Measurements from ENCODE around the gene TP53BP2. TPM values are rescaled to one million over a fixed set of nuclear protein-coding genes. Genes with fewer than 3 reads are reported as not detected.

Gene TP53BP2
- total and polyA plus RNA-seq, 10 of the 15 experiments (the other 5 are each of a cell fraction or from before 2014, with no cell fraction given), result 1.6 to 13.7 (median 5.6) TPM

- no peak overlapping the region for H3K9ac ChIP-seq (ENCODE audit: control insufficient read depth, insufficient read depth, low read length)
- H3K36me3 ChIP-seq (ENCODE audit: control insufficient read depth in 2 of 2, insufficient read depth in 2 of 2, low read length in 1 of 2), result peaks cover 7% of the 10 kb centered on the region in 2 experiments; a peak in 1 of 4 replicates
- no peaks in the 10 kb centered on the region for H3K4me1 ChIP-seq (ENCODE audit: control insufficient read depth, insufficient read depth, low read length)
- H3K27me3 ChIP-seq (replicated peaks in 1 of 2; ENCODE audit: control insufficient read depth in 2 of 2, insufficient read depth in 2 of 2, low read length in 1 of 2), result no peaks in the 10 kb centered on the region
- TF ChIP-seq PML (IDR thresholded peaks at IDR 0.05; ENCODE audit: low read length) (no peak), TARDBP (IDR thresholded peaks at IDR 0.05; ENCODE audit: borderline replicate concordance) (no peak), POLR2AphosphoS2 (IDR thresholded peaks at IDR 0.05; ENCODE audit: low read depth, low read length) (no peak), IRF4 (IDR thresholded peaks at IDR 0.05; ENCODE audit: low read depth, low read length) (no peak), ZBTB40 (IDR thresholded peaks at IDR 0.05; ENCODE audit: borderline replicate concordance) (no peak), NFIC (IDR thresholded peaks at IDR 0.05; ENCODE audit: low read depth, low read length) (no peak), SMARCA5 (IDR thresholded peaks at IDR 0.05) (no peak), SMC3 (IDR thresholded peaks at IDR 0.05; ENCODE audit: borderline replicate concordance, low read length) (no peak), STAT3 (IDR thresholded peaks at IDR 0.05; ENCODE audit: low read depth, low read length) (no peak), CBX5 (IDR thresholded peaks at IDR 0.05; ENCODE audit: low read depth) (no peak), EP300 (IDR thresholded peaks at IDR 0.05; ENCODE audit: borderline replicate concordance in 1 of 2, control insufficient read depth in 1 of 2, low read depth in 2 of 2, low read length in 2 of 2) (no peak), SREBF2 (IDR thresholded peaks at IDR 0.05; ENCODE audit: low read length) (no peak), CBX3 (IDR thresholded peaks at IDR 0.05; ENCODE audit: borderline replicate concordance, low read depth) (no peak)
- TF ChIP-seq, protein P1, sequence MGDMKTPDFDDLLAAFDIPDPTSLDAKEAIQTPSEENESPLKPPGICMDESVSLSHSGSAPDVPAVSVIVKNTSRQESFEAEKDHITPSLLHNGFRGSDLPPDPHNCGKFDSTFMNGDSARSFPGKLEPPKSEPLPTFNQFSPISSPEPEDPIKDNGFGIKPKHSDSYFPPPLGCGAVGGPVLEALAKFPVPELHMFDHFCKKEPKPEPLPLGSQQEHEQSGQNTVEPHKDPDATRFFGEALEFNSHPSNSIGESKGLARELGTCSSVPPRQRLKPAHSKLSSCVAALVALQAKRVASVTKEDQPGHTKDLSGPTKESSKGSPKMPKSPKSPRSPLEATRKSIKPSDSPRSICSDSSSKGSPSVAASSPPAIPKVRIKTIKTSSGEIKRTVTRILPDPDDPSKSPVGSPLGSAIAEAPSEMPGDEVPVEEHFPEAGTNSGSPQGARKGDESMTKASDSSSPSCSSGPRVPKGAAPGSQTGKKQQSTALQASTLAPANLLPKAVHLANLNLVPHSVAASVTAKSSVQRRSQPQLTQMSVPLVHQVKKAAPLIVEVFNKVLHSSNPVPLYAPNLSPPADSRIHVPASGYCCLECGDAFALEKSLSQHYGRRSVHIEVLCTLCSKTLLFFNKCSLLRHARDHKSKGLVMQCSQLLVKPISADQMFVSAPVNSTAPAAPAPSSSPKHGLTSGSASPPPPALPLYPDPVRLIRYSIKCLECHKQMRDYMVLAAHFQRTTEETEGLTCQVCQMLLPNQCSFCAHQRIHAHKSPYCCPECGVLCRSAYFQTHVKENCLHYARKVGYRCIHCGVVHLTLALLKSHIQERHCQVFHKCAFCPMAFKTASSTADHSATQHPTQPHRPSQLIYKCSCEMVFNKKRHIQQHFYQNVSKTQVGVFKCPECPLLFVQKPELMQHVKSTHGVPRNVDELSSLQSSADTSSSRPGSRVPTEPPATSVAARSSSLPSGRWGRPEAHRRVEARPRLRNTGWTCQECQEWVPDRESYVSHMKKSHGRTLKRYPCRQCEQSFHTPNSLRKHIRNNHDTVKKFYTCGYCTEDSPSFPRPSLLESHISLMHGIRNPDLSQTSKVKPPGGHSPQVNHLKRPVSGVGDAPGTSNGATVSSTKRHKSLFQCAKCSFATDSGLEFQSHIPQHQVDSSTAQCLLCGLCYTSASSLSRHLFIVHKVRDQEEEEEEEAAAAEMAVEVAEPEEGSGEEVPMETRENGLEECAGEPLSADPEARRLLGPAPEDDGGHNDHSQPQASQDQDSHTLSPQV (IDR thresholded peaks at IDR 0.05), result no peak
- no peak for ATAC-seq
- DNase-seq (ENCODE audit: low read depth, low spot score), result no peak
- ChIA-PET RAD21 (ENCODE audit: unreplicated experiment) (no interaction called here), CTCF (interaction anchor here (0.9 to 1.8 kb wide), 4 partner anchors 9 to 249 kb away, joined by 3 to 6 read pairs (median 3); no protein-coding TSS in a partner anchor), POLR2A (no interaction called here), SMC1A (ENCODE audit: uncharacterized antibody, unreplicated experiment) (interaction anchor here (0.7 to 1.3 kb wide), 2 partner anchors 8 to 10 kb away, joined by 3 read pairs; no protein-coding TSS in a partner anchor)
- FAIRE-seq, result no peak
- H3K4me2 ChIP-seq (ENCODE audit: control insufficient read depth, insufficient read depth), result no peak overlapping the region
- no peak overlapping the region for H3K27ac ChIP-seq (ENCODE audit: control insufficient read depth, insufficient read depth)
- WGBS (ENCODE audit: insufficient coverage, insufficient replicate concordance, low lambda C conversion rate, missing lambda C conversion rate), result 90% methylated on average over 7 of the region's 7 CpGs
- H3K9me3 ChIP-seq (replicated peaks; ENCODE audit: control insufficient read depth, insufficient read depth, low read length), result no peaks in the 10 kb centered on the region
- in situ Hi-C loops (cut with MboI), result loop anchor here (25.0 kb wide), 1 partner anchor 535 kb away; the partner anchor contains the start of gene NVL
- intact Hi-C loops (cut with micrococcal nuclease; ENCODE audit: unreplicated experiment), result no loop called here
- no peaks in the 10 kb centered on the region for H4K20me1 ChIP-seq (ENCODE audit: control insufficient read depth, insufficient read depth)
- no peak overlapping the region for H2AFZ ChIP-seq (ENCODE audit: control insufficient read depth, low read depth, low read length)
- BruUV-seq (replicated peaks), result no TSS peak
- no peaks in the 10 kb centered on the region for H3K79me2 ChIP-seq (ENCODE audit: control insufficient read depth, insufficient read depth, low read length)
- H3K4me3 ChIP-seq, result no peak overlapping the region
These were observed 43.7 kb downstream of the TP53BP2 start for GRCh38 chr1:223802032-223802431.

Measured in GM12878 (cell line).